ENCODE results near the gene SPTBN5. TPM values are rescaled to one million over a fixed set of nuclear protein-coding genes. Genes with fewer than 3 reads are reported as not detected.

The SPTBN5 gene
- total and polyA plus RNA-seq, 11 donors = 0.31 to 5.6 (median 1.7) TPM

GRCh38 chr15:41874736-41875135 is 19.1 kb downstream of the SPTBN5 start:
- Histone ChIP-seq H3K4me3 (no peak overlapping the region), H3K27me3 (no peaks in the 10 kb centered on the region), H3K36me3 (no peaks in the 10 kb centered on the region), H3K9me3 (no peaks in the 10 kb centered on the region), H3K27ac (no peak overlapping the region), H3K4me1 (peaks cover 0 to 18% (median 0%) of the 10 kb centered on the region in 12 donors)
- TF ChIP-seq CTCF (IDR thresholded peaks at IDR 0.05) (no peak), POLR2A (IDR thresholded peaks at IDR 0.05) (no peak)
- intact Hi-C loops (cut with DNase I) = loop anchor here in 1 of 10 donors (5.0 kb wide), 1 partner anchor 47 kb away; the partner anchor contains the start of gene JMJD7
- ATAC-seq (no peak), DNase-seq (no peak)
- 87 to 96% (median 91%) methylated on average over 10 to 12 of the region's 12 CpGs for WGBS, 4 donors

- intact Hi-C loops (cut with DNase I) = loop anchor here in 1 of 10 donors (5.0 kb wide), 1 partner anchor 46 kb away; the partner anchor contains the start of gene JMJD7
Measured at GRCh38 chr15:41873711-41874110, 20.1 kb downstream of the SPTBN5 start.

GRCh38 chr15:41872166-41872747 is 21.6 kb downstream of the SPTBN5 start:
- 95 to 97% (median 96%) methylated on average over 8 to 9 of the region's 9 CpGs for WGBS, 4 donors
- DNase-seq = no peak
- Histone ChIP-seq H3K27me3 (no peaks in the 10 kb centered on the region), H3K27ac (no peak overlapping the region), H3K4me1 (peaks cover 0 to 11% (median 0%) of the 10 kb centered on the region in 12 donors), H3K9me3 (no peaks in the 10 kb centered on the region), H3K4me3 (no peak overlapping the region), H3K36me3 (no peaks in the 10 kb centered on the region)
- intact Hi-C loops (cut with DNase I) = loop anchor here in 1 of 10 donors (5.0 kb wide), 1 partner anchor 45 kb away; the partner anchor contains the start of gene JMJD7
- TF ChIP-seq CTCF (IDR thresholded peaks at IDR 0.05) (no peak), POLR2A (IDR thresholded peaks at IDR 0.05) (no peak)
- ATAC-seq = no peak

More at GRCh38 chr15:41873711-41874110, 20.1 kb downstream of the SPTBN5 start:
- Histone ChIP-seq H3K4me3 (no peak overlapping the region), H3K36me3 (no peaks in the 10 kb centered on the region), H3K27ac (no peak overlapping the region), H3K9me3 (no peaks in the 10 kb centered on the region), H3K27me3 (no peaks in the 10 kb centered on the region), H3K4me1 (peaks cover 0 to 18% (median 0%) of the 10 kb centered on the region in 12 donors)
- TF ChIP-seq POLR2A (IDR thresholded peaks at IDR 0.05) (no peak), CTCF (IDR thresholded peaks at IDR 0.05) (no peak)
- ATAC-seq (no peak), DNase-seq (no peak)
- WGBS, 4 donors = 90 to 93% (median 92%) methylated on average over 8 of the region's 8 CpGs

GRCh38 chr15:41871175-41871905 is 22.5 kb downstream of the SPTBN5 start:
- Histone ChIP-seq H3K4me1 (peaks cover 0 to 11% (median 0%) of the 10 kb centered on the region in 12 donors), H3K9me3 (no peaks in the 10 kb centered on the region), H3K4me3 (no peak overlapping the region), H3K27ac (no peak overlapping the region), H3K27me3 (no peaks in the 10 kb centered on the region), H3K36me3 (no peaks in the 10 kb centered on the region)
- no peak for DNase-seq
- TF ChIP-seq POLR2A (IDR thresholded peaks at IDR 0.05) = no peak
- no peak for TF ChIP-seq CTCF (IDR thresholded peaks at IDR 0.05)
- 93 to 95% (median 95%) methylated on average over 17 to 19 of the region's 19 CpGs for WGBS, 4 donors
- intact Hi-C loops (cut with DNase I) = loop anchor here in 1 of 10 donors (5.0 kb wide), 1 partner anchor 44 kb away; the partner anchor contains the start of gene JMJD7
- peak in 3 of 4 donors; percentile 3 to 6 (median 5) for ATAC-seq

All from heart left ventricle (tissue), 16 donors.